K562 (cell line): ENCODE measurements around the gene RCSD1. TPM values are rescaled to one million over a fixed set of nuclear protein-coding genes. Genes with fewer than 3 reads are reported as not detected.

ENCODE experiments used
- ARID1B ChIP-seq: fragments of 450-650 bp; IDR thresholded peaks from 2 replicates; pipeline ENCODE4 v1.6.1; 2016; ENCODE audit warnings: antibody characterized with exemption, mild to moderate bottlenecking, inconsistent platforms
- ATF7 ChIP-seq: fragments of 450-650 bp; IDR thresholded peaks from 2 replicates; pipeline ENCODE4 v1.7.1; 2014; ENCODE audit warnings: mild to moderate bottlenecking, moderate library complexity
- C11orf30 ChIP-seq: fragments of 450-650 bp; IDR thresholded peaks from 2 replicates; pipeline ENCODE4 v1.6.1; 2016; ENCODE audit warnings: low read depth, mild to moderate bottlenecking
- CBFA2T3 ChIP-seq: fragments of 450-650 bp; IDR thresholded peaks from 2 replicates; pipeline ENCODE4 v1.6.1; 2017
- GABPB1 ChIP-seq: sonication (generic); formaldehyde crosslinking; IDR thresholded peaks from 2 replicates; pipeline ENCODE4 v1.8.0; 2022; ENCODE audit warnings: mild to moderate bottlenecking, missing genetic modification reagents
- GABPB2 ChIP-seq: fragments of 250-450 bp; sonication (Bioruptor Pico); conservative IDR thresholded peaks from 2 replicates; pipeline ENCODE4 v1.5.1; 2021; ENCODE audit warnings: mild to moderate bottlenecking
- HES1 ChIP-seq: fragments of 450-650 bp; IDR thresholded peaks from 2 replicates; pipeline ENCODE4 v1.6.1; 2016; ENCODE audit warnings: low read depth, mild to moderate bottlenecking, moderate library complexity
- HIVEP1 ChIP-seq: fragments of 250-450 bp; sonication (Bioruptor Pico); IDR thresholded peaks from 2 replicates; pipeline ENCODE4 v1.4.0; 2020; ENCODE audit warnings: mild to moderate bottlenecking
- HMG20A ChIP-seq: fragments of 450-650 bp; formaldehyde crosslinking; conservative IDR thresholded peaks from 2 replicates; pipeline ENCODE4 v1.4.0; 2020; ENCODE audit warnings: mild to moderate bottlenecking, mixed read lengths
- ILK ChIP-seq: fragments of 450-650 bp; IDR thresholded peaks from 2 replicates; pipeline ENCODE4 v1.6.1; 2016; ENCODE audit warnings: missing genetic modification characterization, low read depth, mild to moderate bottlenecking, missing compliant biosample characterization, moderate library complexity, borderline replicate concordance
- MIER1 ChIP-seq: fragments of 450-650 bp; IDR thresholded peaks from 2 replicates; pipeline ENCODE4 v1.6.1; 2016; ENCODE audit warnings: antibody characterized with exemption, mild to moderate bottlenecking, low read depth
- MITF ChIP-seq: IDR thresholded peaks from 2 replicates; pipeline ENCODE4 v1.6.1; 2014; ENCODE audit warnings: antibody characterized with exemption
- NCOA1 ChIP-seq: fragments of 450-650 bp; IDR thresholded peaks from 2 replicates; pipeline ENCODE4 v1.6.1; 2016; ENCODE audit warnings: low read depth
- NFE2L1 ChIP-seq: fragments of 450-650 bp; IDR thresholded peaks from 2 replicates; pipeline ENCODE4 v1.6.1; 2016; ENCODE audit warnings: missing genetic modification characterization, low read depth, mild to moderate bottlenecking, missing compliant biosample characterization, moderate library complexity, borderline replicate concordance
- SNAPC5 ChIP-seq: fragments of 250-450 bp; sonication (Bioruptor Pico); IDR thresholded peaks from 2 replicates; pipeline ENCODE4 v1.8.0; 2021; ENCODE audit warnings: moderate library complexity, mild to moderate bottlenecking, inconsistent platforms
- SRSF3 ChIP-seq: fragments of 200-400 bp; formaldehyde crosslinking; IDR thresholded peaks from 2 replicates; pipeline ENCODE4 v1.6.1; 2016; ENCODE audit warnings: mild to moderate bottlenecking, low read length, moderate library complexity; ENCODE audit not compliant: insufficient read depth
- XRCC5 ChIP-seq: fragments of 200-400 bp; formaldehyde crosslinking; IDR thresholded peaks from 2 replicates; pipeline ENCODE4 v1.6.1; 2017; ENCODE audit warnings: low read depth, mild to moderate bottlenecking, low read length
- ZBTB12 ChIP-seq: fragments of 250-450 bp; sonication (Bioruptor Pico); IDR thresholded peaks from 2 replicates; pipeline ENCODE4 v1.4.0; 2020
- ZKSCAN3 ChIP-seq: fragments of 250-450 bp; sonication (Bioruptor Pico); IDR thresholded peaks from 2 replicates; pipeline ENCODE4 v1.4.0; 2020
- ZNF217 ChIP-seq: sonication (generic); formaldehyde crosslinking; IDR thresholded peaks from 2 replicates; pipeline ENCODE4 v1.8.0; 2022; ENCODE audit warnings: mild to moderate bottlenecking, missing genetic modification reagents
- ZNF592 ChIP-seq: fragments of 450-650 bp; IDR thresholded peaks from 2 replicates; pipeline ENCODE4 v1.6.1; 2017; ENCODE audit warnings: antibody characterized with exemption, mild to moderate bottlenecking
- ZNF668 ChIP-seq: fragments of 250-450 bp; sonication (Bioruptor Pico); IDR thresholded peaks from 2 replicates; pipeline ENCODE4 v1.8.0; 2022; ENCODE audit warnings: mild to moderate bottlenecking, inconsistent platforms
- polyA plus RNA-seq, 8 experiments: library from polyadenylated mRNA; depleted of rRNA in 4 of 8; stranded (reverse) in 5 of 8; unstranded in 3 of 8; fragments of >200 nt; fragmentation: Nextera tagmentation in 2 of 8; fragmentation: Illumina TruSeq in 1 of 8; extraction: Ambion mirVana in 2 of 8; extraction: Trizol in 1 of 8; gene quantifications; 2 replicates each; pipeline versions ENCODE4 v1.2.1 to v1.2.3, GENCODE V29; 2011 to 2014; ENCODE audit warnings: inconsistent platforms in 1 of 8, missing spikeins in 1 of 8
- total RNA-seq, 7 experiments: library from RNA; depleted of rRNA in 6 of 7; stranded (reverse); fragments of >200 nt in 6 of 7; fragmentation: Illumina TruSeq in 2 of 7; extraction: Trizol in 2 of 7; gene quantifications; 2 replicates each; pipeline versions ENCODE4 v1.2.1 to v1.2.3, GENCODE V29; 2011 to 2021; ENCODE audit warnings: low replicate concordance in 1 of 7

The RCSD1 gene
- total and polyA plus RNA-seq, 9 of the 15 experiments (the other 6 are each of a cell fraction or from before 2014, with no cell fraction given), result 7.8 to 69.8 (median 45.3) TPM

- TF ChIP-seq NFE2L1, result no peak
- TF ChIP-seq SRSF3, result no peak
- peak; percentile 14; the same call in 1 of the 2 replicates for TF ChIP-seq HIVEP1
- no peak; the same call in 1 of the 2 replicates for TF ChIP-seq MIER1
- peak; percentile 96 for TF ChIP-seq ZNF592
- no peak for TF ChIP-seq C11orf30
- no peak for TF ChIP-seq SNAPC5 (CRISPR knock-in tag)
- TF ChIP-seq ATF7, result peak; percentile 76
- TF ChIP-seq ILK (tag), result no peak
- TF ChIP-seq ZBTB12 (CRISPR knock-in tag), result no peak
- TF ChIP-seq ARID1B, result 0 out of 2 replicates have a peak, but pooled peaks have one; percentile 6
- no peak for TF ChIP-seq ZNF668 (CRISPR knock-in tag)
- no peak for TF ChIP-seq ZKSCAN3 (CRISPR knock-in tag)
- TF ChIP-seq XRCC5, result peak; percentile 95
- TF ChIP-seq HMG20A, result no peak
- TF ChIP-seq GABPB2 (CRISPR knock-in tag), result no peak
- peak; percentile 58; the same call in 1 of the 2 replicates for TF ChIP-seq HES1
- TF ChIP-seq CBFA2T3, result peak; percentile 8; the same call in 1 of the 2 replicates
- no peak for TF ChIP-seq ZNF217 (CRISPR knock-in tag)
- TF ChIP-seq NCOA1, result no peak
- peak; percentile 6; the same call in 1 of the 2 replicates for TF ChIP-seq GABPB1 (CRISPR knock-in tag)
- TF ChIP-seq MITF, result no peak; the same call in 1 of the 2 replicates
Measured at GRCh38 chr1:167715157-167715999, 85.3 kb downstream of the RCSD1 start (continued).
